RWPE2 (cell line): ENCODE data around the gene ELP1.
"Not testable (repeated sequence)": the region's sequence is repeated elsewhere in the genome, so short reads cannot be mapped to it uniquely, and the experiment has no call there.

Experiments
- ATAC-seq: fragments of 200-7000 bp; cut with Tn5 transposase; 3 replicates; pipeline ENCODE4 v1.9.1; 2021; ENCODE audit warnings: low read depth
- DNase-seq: peaks from one replicate; pipeline ENCODE4 v3.0.0-alpha.2; 2020; ENCODE audit warnings: low spot score
- H3K27ac ChIP-seq: fragments of 450-650 bp; 2 replicates; pipeline ENCODE4 v1.5.1; 2017; ENCODE audit warnings: mild to moderate bottlenecking; ENCODE audit not compliant: poor library complexity, severe bottlenecking
- H3K27me3 ChIP-seq: fragments of 250-450 bp; sonication (Bioruptor Pico); 2 replicates; pipeline ENCODE4 v1.5.1; 2021; ENCODE audit warnings: mild to moderate bottlenecking, moderate library complexity; ENCODE audit not compliant: insufficient read depth, poor library complexity, severe bottlenecking
- H3K36me3 ChIP-seq: fragments of 250-450 bp; sonication (Bioruptor Pico); 2 replicates; pipeline ENCODE4 v1.5.1; 2020; ENCODE audit warnings: low read depth, mild to moderate bottlenecking, moderate library complexity
- H3K4me1 ChIP-seq: fragments of 250-450 bp; sonication (Bioruptor Pico); 2 replicates; pipeline ENCODE4 v1.5.1; 2021; ENCODE audit warnings: mild to moderate bottlenecking, moderate library complexity; ENCODE audit not compliant: insufficient read depth, poor library complexity, severe bottlenecking
- H3K4me3 ChIP-seq: fragments of 250-450 bp; sonication (Bioruptor Pico); 2 replicates; pipeline ENCODE4 v1.5.1; 2021; ENCODE audit warnings: mild to moderate bottlenecking, moderate library complexity; ENCODE audit not compliant: severe bottlenecking
- H3K9me3 ChIP-seq: fragments of 250-450 bp; sonication (Bioruptor Pico); 2 replicates; pipeline ENCODE4 v1.5.1; 2021; ENCODE audit warnings: mild to moderate bottlenecking, moderate library complexity; ENCODE audit not compliant: severe bottlenecking
- CTCF ChIP-seq: fragments of 450-650 bp; IDR thresholded peaks from one replicate; pipeline ENCODE4 v1.5.1; 2017; ENCODE audit warnings: mild to moderate bottlenecking, moderate library complexity; ENCODE audit not compliant: poor library complexity, severe bottlenecking

Gene ELP1

GRCh38 chr9:108897324-108898096 lies 36.4 kb downstream of the ELP1 start:
- Histone ChIP-seq H3K36me3 (peaks cover 90% of the 10 kb centered on the region), H3K4me3 (no peak overlapping the region), H3K4me1 (no peaks in the 10 kb centered on the region), H3K9me3 (no peaks in the 10 kb centered on the region), H3K27me3 (no peaks in the 10 kb centered on the region), H3K27ac (no peak overlapping the region)
- DNase-seq (no peak), ATAC-seq (no peak)
- no peak for TF ChIP-seq CTCF

GRCh38 chr9:108894225-108894997 lies 39.5 kb downstream of the ELP1 start:
- Histone ChIP-seq H3K4me3 (no peak overlapping the region), H3K9me3 (no peaks in the 10 kb centered on the region), H3K36me3 (peaks cover 91% of the 10 kb centered on the region), H3K27me3 (no peaks in the 10 kb centered on the region), H3K4me1 (no peaks in the 10 kb centered on the region), H3K27ac (no peak overlapping the region)
- TF ChIP-seq CTCF, result no peak
- no peak for ATAC-seq
- no peak for DNase-seq

GRCh38 chr9:108889649-108890067 lies 44.3 kb downstream of the ELP1 start:
- H3K9me3 ChIP-seq, result no peaks in the 10 kb centered on the region
- no peak for DNase-seq
- H3K27me3 ChIP-seq, result no peaks in the 10 kb centered on the region
- TF ChIP-seq CTCF, result peak; percentile 32
- H3K36me3 ChIP-seq, result peaks cover 79% of the 10 kb centered on the region
- H3K4me1 ChIP-seq, result peaks cover 16% of the 10 kb centered on the region
- H3K27ac ChIP-seq, result no peak overlapping the region
- no peak overlapping the region for H3K4me3 ChIP-seq
- no peak; the same call in 2 of the 3 replicates for ATAC-seq

- not testable (repeated sequence) for H3K4me3 ChIP-seq, ATAC-seq, H3K27me3 ChIP-seq, H3K9me3 ChIP-seq, DNase-seq
- H3K27ac ChIP-seq, result peak overlapping the region; percentile 70
- peaks cover 16% of the 10 kb centered on the region for H3K4me1 ChIP-seq
- peaks cover 75% of the 10 kb centered on the region for H3K36me3 ChIP-seq
Observed at GRCh38 chr9:108886594-108887271, 47.2 kb downstream of the ELP1 start.

GRCh38 chr9:108885643-108886348 lies 48.1 kb downstream of the ELP1 start:
- peaks cover 75% of the 10 kb centered on the region for H3K36me3 ChIP-seq
- H3K27ac ChIP-seq, result peak overlapping the region; percentile 70

More at GRCh38 chr9:108885643-108886348, 48.1 kb downstream of the ELP1 start:
- ATAC-seq, result peak; percentile 98
- peaks cover 16% of the 10 kb centered on the region for H3K4me1 ChIP-seq
- peak; percentile 79 for DNase-seq
- TF ChIP-seq CTCF, result no peak
- no peak overlapping the region for H3K4me3 ChIP-seq
- H3K27me3 ChIP-seq, result no peaks in the 10 kb centered on the region
- H3K9me3 ChIP-seq, result no peaks in the 10 kb centered on the region
